Choroid plexus epithelial cell (primary cell): ENCODE measurements around the gene STAG1.
A peak's percentile ranks its signal among the peaks of the same experiment; 100 is the strongest.
"Not testable (repeated sequence)": the region's sequence is repeated elsewhere in the genome, so short reads cannot be mapped to it uniquely, and the experiment has no call there.

Experiments
- DNase-seq: peaks from one replicate; pipeline ENCODE4 v3.0.0-alpha.2; 2010; ENCODE audit warnings: low read depth
- H3K4me3 ChIP-seq: 2 replicates; pipeline ENCODE4 v1.5.1; 2011; ENCODE audit warnings: low read depth, mild to moderate bottlenecking, control low read depth, low read length, moderate library complexity
- CTCF ChIP-seq: conservative IDR thresholded peaks from 2 replicates; pipeline ENCODE4 v1.5.1; 2011; ENCODE audit warnings: low read depth, mild to moderate bottlenecking, control low read depth, inconsistent platforms, low read length, moderate library complexity

STAG1 gene

GRCh38 chr3:136631424-136631823 lies 120.8 kb downstream of the STAG1 start:
- no peak overlapping the region for H3K4me3 ChIP-seq
- no peak for DNase-seq

GRCh38 chr3:136630915-136631314 lies 121.3 kb downstream of the STAG1 start:
- no peak overlapping the region for H3K4me3 ChIP-seq
- TF ChIP-seq CTCF: no peak
- no peak for DNase-seq

More at GRCh38 chr3:136631424-136631823, 120.8 kb downstream of the STAG1 start:
- no peak for TF ChIP-seq CTCF

GRCh38 chr3:136626493-136626892 lies 125.7 kb downstream of the STAG1 start:
- TF ChIP-seq CTCF: no peak
- no peak for DNase-seq
- no peak overlapping the region for H3K4me3 ChIP-seq

GRCh38 chr3:136624894-136625815 lies 127.0 kb downstream of the STAG1 start:
- TF ChIP-seq CTCF: no peak
- DNase-seq: peak; percentile 27
- no peak overlapping the region for H3K4me3 ChIP-seq

GRCh38 chr3:136624371-136624770 lies 127.8 kb downstream of the STAG1 start:
- DNase-seq: no peak
- H3K4me3 ChIP-seq: no peak overlapping the region
- no peak for TF ChIP-seq CTCF

- TF ChIP-seq CTCF: no peak
- peak; percentile 36 for DNase-seq
- H3K4me3 ChIP-seq: no peak overlapping the region
Measured at GRCh38 chr3:136621628-136622027, 130.6 kb downstream of the STAG1 start.

GRCh38 chr3:136620436-136620835 lies 131.7 kb downstream of the STAG1 start:
- no peak for DNase-seq
- H3K4me3 ChIP-seq: no peak overlapping the region
- no peak for TF ChIP-seq CTCF

GRCh38 chr3:136617969-136618525 lies 134.1 kb downstream of the STAG1 start:
- not testable (repeated sequence) for DNase-seq, H3K4me3 ChIP-seq
